Immature natural killer cell (primary cell): ENCODE measurements around the gene COL12A1. TPM values are rescaled to one million over a fixed set of nuclear protein-coding genes. Genes with fewer than 3 reads are reported as not detected.
A peak's percentile ranks its signal among the peaks of the same experiment; 100 is the strongest.
"Not testable (repeated sequence)": the region's sequence is repeated elsewhere in the genome, so short reads cannot be mapped to it uniquely, and the experiment has no call there.

Source experiments
- DNase-seq, 3 donors: peaks; one replicate each; pipeline ENCODE4 v3.0.0; 2022; ENCODE audit warnings: mixed read lengths in 1 of 3
- H3K27ac Mint-ChIP-seq, 6 donors: one replicate each; pipeline ENCODE4 v1.8.0; 2020; ENCODE audit warnings: mixed read lengths in 6 of 6, mild to moderate bottlenecking in 5 of 6, inconsistent platforms in 4 of 6, moderate library complexity in 3 of 6
- H3K27me3 Mint-ChIP-seq, 3 donors: one replicate each; pipeline ENCODE4 v1.8.0; 2020 to 2021; ENCODE audit warnings: low read depth in 3 of 3, mild to moderate bottlenecking in 3 of 3, mixed read lengths in 3 of 3, moderate library complexity in 3 of 3, inconsistent platforms in 1 of 3
- H3K36me3 Mint-ChIP-seq, 3 donors: one replicate each; pipeline ENCODE4 v1.8.0; 2020; ENCODE audit warnings: mixed read lengths in 3 of 3, inconsistent platforms in 2 of 3, mild to moderate bottlenecking in 2 of 3
- H3K4me1 Mint-ChIP-seq, 2 donors: one replicate each; pipeline ENCODE4 v1.8.0; 2020; ENCODE audit warnings: inconsistent platforms in 2 of 2, mild to moderate bottlenecking in 2 of 2, mixed read lengths in 2 of 2, moderate library complexity in 1 of 2
- H3K4me3 Mint-ChIP-seq, 5 donors: one replicate each; pipeline ENCODE4 v1.8.0; 2020; ENCODE audit warnings: mild to moderate bottlenecking in 5 of 5, mixed read lengths in 5 of 5, inconsistent platforms in 3 of 5, moderate library complexity in 3 of 5
- H3K9me3 Mint-ChIP-seq, 6 donors: one replicate each; pipeline ENCODE4 v1.8.0; 2020; ENCODE audit warnings: mild to moderate bottlenecking in 6 of 6, mixed read lengths in 6 of 6, inconsistent platforms in 4 of 6, moderate library complexity in 3 of 6
- polyA plus RNA-seq, 3 donors: library from polyadenylated mRNA; unstranded; fragments of 300-500 nt; fragmentation: Illumina TruSeq; gene quantifications; one replicate each; pipeline ENCODE4 v1.2.3, GENCODE V29; 2021

Gene COL12A1
- polyA plus RNA-seq, 3 donors from 2014 or later = not detected

GRCh38 chr6:75206576-75207342 is 906 bp upstream of the COL12A1 start:
- Mint-ChIP-seq H3K27me3 (peaks cover 37 to 57% (median 45%) of the 10 kb centered on the region in 3 donors), H3K9me3 (peaks cover 0 to 3% (median 0%) of the 10 kb centered on the region in 6 donors), H3K27ac (no peak overlapping the region), H3K4me1 (peaks cover 42 to 46% of the 10 kb centered on the region in 2 donors), H3K36me3 (no peaks in the 10 kb centered on the region), H3K4me3 (peak overlapping the region in 4 of 5 donors; percentile 16 to 74 (median 38))
- DNase-seq = no peak

GRCh38 chr6:75204959-75205775 is 686 bp downstream of the COL12A1 start:
- Mint-ChIP-seq H3K4me3 (peak overlapping the region in 4 of 5 donors; percentile 42 to 72 (median 68)), H3K27me3 (peaks cover 43 to 53% (median 49%) of the 10 kb centered on the region in 3 donors), H3K4me1 (peaks cover 42 to 46% of the 10 kb centered on the region in 2 donors), H3K27ac (no peak overlapping the region), H3K9me3 (peaks cover 0 to 3% (median 0%) of the 10 kb centered on the region in 6 donors), H3K36me3 (no peaks in the 10 kb centered on the region)
- DNase-seq = no peak

- Mint-ChIP-seq H3K27ac (no peak overlapping the region), H3K27me3 (peaks cover 45 to 53% (median 49%) of the 10 kb centered on the region in 3 donors), H3K4me3 (peak overlapping the region in 4 of 5 donors; percentile 18 to 50 (median 34)), H3K36me3 (no peaks in the 10 kb centered on the region), H3K4me1 (peaks cover 42 to 46% of the 10 kb centered on the region in 2 donors), H3K9me3 (peaks cover 0 to 3% (median 0%) of the 10 kb centered on the region in 6 donors)
- DNase-seq = no peak
Measured at GRCh38 chr6:75204217-75204958, 1.5 kb downstream of the COL12A1 start.

- DNase-seq = no peak
- Mint-ChIP-seq H3K27me3 (peaks cover 41 to 48% (median 45%) of the 10 kb centered on the region in 3 donors), H3K9me3 (peaks cover 0 to 3% (median 0%) of the 10 kb centered on the region in 6 donors), H3K4me1 (peaks cover 37 to 40% of the 10 kb centered on the region in 2 donors), H3K36me3 (no peaks in the 10 kb centered on the region), H3K4me3 (no peak overlapping the region), H3K27ac (no peak overlapping the region)
Measured at GRCh38 chr6:75203721-75204120, 2.1 kb downstream of the COL12A1 start.

DNA sequence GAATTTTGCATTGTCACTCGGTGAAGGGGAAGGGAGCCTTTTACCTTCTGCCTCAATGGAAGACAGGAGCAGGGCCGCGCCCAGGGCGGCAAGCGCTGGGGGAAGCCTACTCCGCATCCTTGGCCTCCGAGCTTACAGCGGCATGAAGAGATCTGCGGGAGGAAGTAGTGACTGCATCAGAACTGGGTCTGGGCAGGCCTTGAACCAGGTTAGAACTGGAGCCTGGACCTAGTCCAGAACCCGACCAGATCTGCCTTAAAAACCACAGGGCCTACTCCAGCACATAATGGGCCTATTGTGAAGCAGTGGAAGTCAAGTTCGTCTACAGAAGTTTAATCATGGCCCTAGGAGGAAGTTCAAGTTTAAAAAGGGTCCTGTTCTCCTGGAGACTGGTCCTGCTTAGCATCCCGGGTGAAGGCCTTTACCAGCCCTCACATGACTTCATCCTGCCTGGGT is 3.1 kb downstream of the COL12A1 start:
- no peak for DNase-seq
- Mint-ChIP-seq H3K27me3 (peaks cover 33 to 38% (median 36%) of the 10 kb centered on the region in 3 donors), H3K27ac (no peak overlapping the region), H3K9me3 (peaks cover 0 to 3% (median 0%) of the 10 kb centered on the region in 6 donors), H3K4me3 (peak overlapping the region in 1 of 5 donors; percentile 20), H3K4me1 (peaks cover 27 to 30% of the 10 kb centered on the region in 2 donors), H3K36me3 (no peaks in the 10 kb centered on the region)

DNA sequence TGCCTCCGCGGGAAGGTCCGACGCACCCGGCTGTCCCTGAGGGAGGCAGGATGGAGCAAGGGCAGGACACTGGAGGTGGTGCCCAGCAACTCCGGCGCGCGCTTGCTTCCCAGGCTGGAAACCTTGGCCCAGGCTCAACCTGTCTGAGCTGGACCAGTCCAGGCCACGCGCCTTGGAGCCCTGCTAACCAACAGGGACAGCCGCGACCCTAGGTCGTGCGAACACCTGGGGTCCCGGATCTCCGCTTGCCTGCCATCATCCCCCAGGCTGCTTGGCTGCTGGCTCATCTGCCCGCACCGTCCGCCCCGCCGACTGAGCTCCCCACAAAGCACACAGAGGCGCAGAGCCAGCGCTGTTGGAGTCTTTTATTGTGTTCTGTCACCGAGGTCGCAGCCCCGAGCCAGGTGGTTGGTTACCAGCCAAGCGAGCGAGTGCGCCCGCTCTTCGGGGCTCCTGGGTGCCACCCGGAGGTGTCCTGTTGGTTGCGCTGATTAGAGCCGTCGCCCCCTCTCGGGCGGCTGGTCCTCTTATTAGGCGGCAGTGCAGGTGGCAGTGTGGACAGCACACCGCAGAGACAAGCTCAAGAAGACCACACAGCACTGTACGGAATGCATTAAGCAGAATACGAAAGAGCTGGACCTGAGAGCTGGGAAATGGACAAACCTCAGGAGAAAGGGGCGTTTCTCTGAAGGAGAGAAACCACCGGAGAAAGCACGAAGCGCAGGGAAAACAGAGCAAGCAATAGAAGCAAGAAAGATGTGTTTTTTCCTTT is 3.8 kb downstream of the COL12A1 start:
- Mint-ChIP-seq H3K4me1 (peaks cover 21 to 23% of the 10 kb centered on the region in 2 donors), H3K4me3 (peak overlapping the region in 1 of 5 donors; percentile 20), H3K36me3 (no peaks in the 10 kb centered on the region), H3K27me3 (peaks cover 30 to 32% (median 30%) of the 10 kb centered on the region in 3 donors), H3K27ac (no peak overlapping the region), H3K9me3 (peaks cover 0 to 3% (median 0%) of the 10 kb centered on the region in 6 donors)
- DNase-seq = no peak

- no peak overlapping the region for H3K27ac Mint-ChIP-seq
- peaks cover 23 to 34% (median 28%) of the 10 kb centered on the region in 3 donors for H3K27me3 Mint-ChIP-seq
- no peak for DNase-seq
- peaks cover 13 to 18% of the 10 kb centered on the region in 2 donors for H3K4me1 Mint-ChIP-seq
- no peak overlapping the region for H3K4me3 Mint-ChIP-seq
- peaks cover 0 to 3% (median 0%) of the 10 kb centered on the region in 6 donors for H3K9me3 Mint-ChIP-seq
- no peaks in the 10 kb centered on the region for H3K36me3 Mint-ChIP-seq
Measured at GRCh38 chr6:75201021-75201420, 4.8 kb downstream of the COL12A1 start.

GRCh38 chr6:75199889-75200288 is 6.0 kb downstream of the COL12A1 start:
- peaks cover 0 to 3% (median 0%) of the 10 kb centered on the region in 6 donors for H3K9me3 Mint-ChIP-seq
- no peak overlapping the region for H3K27ac Mint-ChIP-seq
- peaks cover 22 to 28% (median 26%) of the 10 kb centered on the region in 3 donors for H3K27me3 Mint-ChIP-seq
- DNase-seq = no peak
- H3K4me3 Mint-ChIP-seq = no peak overlapping the region
- H3K36me3 Mint-ChIP-seq = no peaks in the 10 kb centered on the region
- H3K4me1 Mint-ChIP-seq = peaks cover 8 to 10% of the 10 kb centered on the region in 2 donors

DNA sequence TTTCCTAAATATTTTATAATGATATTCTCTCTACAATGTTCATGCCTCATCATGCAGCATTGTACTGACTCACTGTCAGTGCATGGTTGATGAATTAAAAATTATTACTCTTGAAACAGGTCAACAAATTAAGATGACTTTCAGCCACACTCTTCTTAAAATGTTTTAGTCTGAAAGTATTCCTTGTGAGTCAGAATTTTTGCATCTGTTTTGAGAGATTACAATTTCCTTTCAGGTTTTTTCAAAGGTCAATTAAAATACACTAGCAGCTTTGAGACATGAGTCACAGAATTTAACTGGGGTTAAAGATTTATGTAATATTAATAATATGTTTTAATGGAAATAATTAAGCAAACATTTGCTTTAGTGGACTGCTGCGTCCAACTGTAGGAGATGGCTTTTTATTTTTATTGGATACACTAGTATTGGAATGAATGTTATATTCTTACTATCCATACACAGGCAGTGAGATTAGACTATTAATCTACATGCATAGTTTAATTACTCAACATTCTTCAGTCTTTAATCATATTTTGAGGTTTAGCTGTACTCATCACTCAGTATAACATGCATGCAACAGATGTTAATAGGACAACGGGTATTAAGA is 9.7 kb downstream of the COL12A1 start:
- no peak for DNase-seq

DNA sequence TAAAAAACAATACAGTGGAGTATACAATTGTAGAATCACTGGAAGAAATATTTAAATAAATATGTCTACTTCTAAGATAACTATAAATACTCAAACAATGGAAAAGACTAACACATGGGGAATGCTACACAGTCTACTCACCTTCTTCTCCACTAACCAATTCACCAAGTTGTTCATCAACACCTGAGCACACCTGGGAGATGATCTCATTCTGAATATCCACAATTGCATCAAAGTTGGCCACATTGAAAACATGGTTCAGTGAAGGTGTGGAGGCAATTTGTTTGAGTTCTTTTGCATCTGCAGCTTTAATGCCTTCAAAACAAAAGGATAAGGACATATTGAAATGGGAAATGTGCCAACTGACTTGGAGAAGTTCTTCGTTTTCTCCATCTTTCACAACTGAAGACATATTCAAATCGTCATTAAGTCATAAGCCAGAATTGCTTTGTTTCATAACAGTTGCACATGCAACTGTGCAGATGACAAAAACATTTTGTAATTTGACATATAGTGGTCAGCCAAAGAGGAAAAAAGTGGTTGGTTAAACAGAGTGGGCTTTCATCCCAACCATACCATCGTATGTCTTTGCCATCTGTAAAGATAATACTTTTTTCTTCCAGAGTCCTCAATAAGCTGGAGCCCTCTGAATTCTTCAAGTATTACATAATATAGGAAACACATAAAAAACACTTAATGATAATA is 17.5 kb downstream of the COL12A1 start:
- no peak for DNase-seq
- no peak overlapping the region for H3K4me3 Mint-ChIP-seq
- H3K9me3 Mint-ChIP-seq = peaks cover 0 to 8% (median 0%) of the 10 kb centered on the region in 6 donors
- no peaks in the 10 kb centered on the region for H3K36me3 Mint-ChIP-seq
- H3K27me3 Mint-ChIP-seq = peaks cover 0 to 2% (median 1%) of the 10 kb centered on the region in 3 donors
- H3K4me1 Mint-ChIP-seq = no peaks in the 10 kb centered on the region
- no peak overlapping the region for H3K27ac Mint-ChIP-seq

More for the DNA sequence above, 9.7 kb downstream of the COL12A1 start:
- H3K9me3 Mint-ChIP-seq = peaks cover 0 to 3% (median 0%) of the 10 kb centered on the region in 6 donors
- no peak overlapping the region for H3K4me3 Mint-ChIP-seq
- no peaks in the 10 kb centered on the region for H3K36me3 Mint-ChIP-seq
- H3K27me3 Mint-ChIP-seq = peaks cover 9 to 11% (median 10%) of the 10 kb centered on the region in 3 donors
- no peaks in the 10 kb centered on the region for H3K4me1 Mint-ChIP-seq
- no peak overlapping the region for H3K27ac Mint-ChIP-seq

DNA sequence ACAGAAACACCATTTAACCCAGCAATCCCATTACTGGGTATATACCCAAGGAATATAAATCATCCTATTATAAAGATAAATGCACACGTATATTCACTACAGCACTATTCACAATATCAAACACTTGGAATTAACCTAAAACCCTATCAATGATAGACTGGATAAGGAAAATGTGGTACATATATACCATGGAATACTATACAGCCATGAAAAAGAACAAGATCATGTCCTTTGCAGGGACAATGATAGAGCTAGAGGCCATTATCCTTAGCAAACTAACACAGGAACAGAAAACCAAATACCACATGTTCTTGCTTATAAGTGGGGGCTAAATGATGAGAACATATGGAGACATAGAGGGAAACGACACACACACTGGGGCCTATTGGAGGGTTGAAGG is 19.3 kb downstream of the COL12A1 start:
- not testable (repeated sequence) for H3K4me1 Mint-ChIP-seq, H3K27ac Mint-ChIP-seq, H3K36me3 Mint-ChIP-seq, H3K4me3 Mint-ChIP-seq, H3K27me3 Mint-ChIP-seq, H3K9me3 Mint-ChIP-seq, DNase-seq

GRCh38 chr6:75183099-75183541 is 22.7 kb downstream of the COL12A1 start:
- Mint-ChIP-seq H3K4me1 (no peaks in the 10 kb centered on the region), H3K36me3 (no peaks in the 10 kb centered on the region), H3K9me3 (peaks cover 0 to 8% (median 0%) of the 10 kb centered on the region in 6 donors), H3K4me3 (no peak overlapping the region), H3K27ac (no peak overlapping the region), H3K27me3 (peaks cover 0 to 7% (median 1%) of the 10 kb centered on the region in 3 donors)
- DNase-seq = no peak
